ENCODE results near the gene CCDC39. TPM values are rescaled to one million over a fixed set of nuclear protein-coding genes. Genes with fewer than 3 reads are reported as not detected.
"Not testable (repeated sequence)": the region's sequence is repeated elsewhere in the genome, so short reads cannot be mapped to it uniquely, and the experiment has no call there.

CCDC39 gene
- polyA plus RNA-seq, 2 of the 4 experiments (the other 2 are of a cell fraction): not detected

DNA sequence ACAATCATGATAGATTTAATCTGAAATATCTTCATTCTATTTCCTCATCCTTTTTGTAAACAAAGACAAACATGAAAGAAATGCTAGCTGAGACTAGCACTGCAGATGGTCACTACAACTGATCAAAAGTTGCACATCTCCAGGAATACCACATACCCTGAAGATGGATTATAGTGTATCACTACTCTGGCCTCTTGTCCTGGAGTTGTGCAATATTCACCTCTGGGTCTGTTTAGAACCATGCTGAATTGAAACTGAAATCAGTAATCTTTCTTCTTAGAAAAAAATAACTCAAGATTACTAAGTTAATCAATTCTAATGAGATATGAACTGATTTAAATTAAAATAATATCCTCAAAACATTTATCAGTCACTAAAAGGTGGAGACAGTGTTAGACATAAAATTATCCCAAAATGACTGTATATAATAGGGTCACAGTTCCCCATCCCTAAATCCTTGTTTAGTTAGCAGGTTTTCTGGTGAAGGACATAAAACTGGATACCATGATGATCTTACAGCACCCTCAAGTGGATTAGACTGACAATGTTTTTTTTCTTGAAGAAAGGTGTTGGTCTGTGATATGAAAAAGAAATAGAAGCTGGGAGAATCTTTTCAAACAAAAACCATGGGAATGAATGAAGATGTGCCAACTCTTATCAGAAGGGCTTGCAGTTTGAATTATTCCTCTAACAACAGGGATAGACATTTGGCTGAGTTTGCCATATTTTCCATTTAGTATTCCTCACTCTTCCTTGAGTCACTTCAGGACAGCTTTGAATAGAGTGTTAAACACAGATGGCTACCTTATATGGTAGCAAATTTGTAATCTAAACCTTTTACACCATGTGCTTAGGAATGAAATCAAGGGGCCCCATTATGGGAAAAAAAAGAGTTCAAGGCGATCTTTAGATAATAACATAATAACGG is 84.4 kb downstream of the CCDC39 start:
- FAIRE-seq (no peak), ATAC-seq (peak; percentile 68 to 73; a peak in 5 of 6 replicates), DNase-seq (ENCODE audit: low read depth in 1 of 2, low spot score in 1 of 2) (peak; percentile 3 to 44)
- no peaks in the 10 kb centered on the region for H3K4me1 ChIP-seq
- no peak overlapping the region for H3K4me3 ChIP-seq
- no peak overlapping the region for H3K27ac ChIP-seq
- TF ChIP-seq JUN (IDR thresholded peaks at IDR 0.05) (no peak), RAD21 (conservative IDR thresholded peaks at IDR 0.05 in 1 of 2, IDR thresholded peaks at IDR 0.05 in 1 of 2) (peak; percentile 54 to 69; a peak in 4 of 5 replicates), POLR2A (IDR thresholded peaks at IDR 0.05; ENCODE audit: low read length) (no peak), SMC3 (IDR thresholded peaks at IDR 0.05) (0 out of 3 replicates have a peak, but pooled peaks have one; percentile 26), MYC (IDR thresholded peaks at IDR 0.05; ENCODE audit: borderline replicate concordance, low read length) (no peak)
- TF ChIP-seq, protein P1, sequence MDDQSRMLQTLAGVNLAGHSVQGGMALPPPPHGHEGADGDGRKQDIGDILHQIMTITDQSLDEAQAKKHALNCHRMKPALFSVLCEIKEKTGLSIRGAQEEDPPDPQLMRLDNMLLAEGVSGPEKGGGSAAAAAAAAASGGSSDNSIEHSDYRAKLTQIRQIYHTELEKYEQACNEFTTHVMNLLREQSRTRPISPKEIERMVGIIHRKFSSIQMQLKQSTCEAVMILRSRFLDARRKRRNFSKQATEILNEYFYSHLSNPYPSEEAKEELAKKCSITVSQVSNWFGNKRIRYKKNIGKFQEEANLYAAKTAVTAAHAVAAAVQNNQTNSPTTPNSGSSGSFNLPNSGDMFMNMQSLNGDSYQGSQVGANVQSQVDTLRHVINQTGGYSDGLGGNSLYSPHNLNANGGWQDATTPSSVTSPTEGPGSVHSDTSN (IDR thresholded peaks at IDR 0.05): no peak
- TF ChIP-seq, protein P2, sequence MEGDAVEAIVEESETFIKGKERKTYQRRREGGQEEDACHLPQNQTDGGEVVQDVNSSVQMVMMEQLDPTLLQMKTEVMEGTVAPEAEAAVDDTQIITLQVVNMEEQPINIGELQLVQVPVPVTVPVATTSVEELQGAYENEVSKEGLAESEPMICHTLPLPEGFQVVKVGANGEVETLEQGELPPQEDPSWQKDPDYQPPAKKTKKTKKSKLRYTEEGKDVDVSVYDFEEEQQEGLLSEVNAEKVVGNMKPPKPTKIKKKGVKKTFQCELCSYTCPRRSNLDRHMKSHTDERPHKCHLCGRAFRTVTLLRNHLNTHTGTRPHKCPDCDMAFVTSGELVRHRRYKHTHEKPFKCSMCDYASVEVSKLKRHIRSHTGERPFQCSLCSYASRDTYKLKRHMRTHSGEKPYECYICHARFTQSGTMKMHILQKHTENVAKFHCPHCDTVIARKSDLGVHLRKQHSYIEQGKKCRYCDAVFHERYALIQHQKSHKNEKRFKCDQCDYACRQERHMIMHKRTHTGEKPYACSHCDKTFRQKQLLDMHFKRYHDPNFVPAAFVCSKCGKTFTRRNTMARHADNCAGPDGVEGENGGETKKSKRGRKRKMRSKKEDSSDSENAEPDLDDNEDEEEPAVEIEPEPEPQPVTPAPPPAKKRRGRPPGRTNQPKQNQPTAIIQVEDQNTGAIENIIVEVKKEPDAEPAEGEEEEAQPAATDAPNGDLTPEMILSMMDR (IDR thresholded peaks at IDR 0.05): peak; percentile 47
- POLR2A ChIA-PET: no interaction called here
- WGBS (ENCODE audit: missing lambda C conversion rate): 32% methylated on average over 2 of the region's 2 CpGs
- H3K4me2 ChIP-seq: no peak overlapping the region
- H3K9me3 ChIP-seq: no peaks in the 10 kb centered on the region
- CTCF ChIA-PET: interaction anchor here (0.7 to 1.3 kb wide), 4 partner anchors 11 to 668 kb away, joined by 3 to 5 read pairs (median 4); no protein-coding TSS in a partner anchor

DNA sequence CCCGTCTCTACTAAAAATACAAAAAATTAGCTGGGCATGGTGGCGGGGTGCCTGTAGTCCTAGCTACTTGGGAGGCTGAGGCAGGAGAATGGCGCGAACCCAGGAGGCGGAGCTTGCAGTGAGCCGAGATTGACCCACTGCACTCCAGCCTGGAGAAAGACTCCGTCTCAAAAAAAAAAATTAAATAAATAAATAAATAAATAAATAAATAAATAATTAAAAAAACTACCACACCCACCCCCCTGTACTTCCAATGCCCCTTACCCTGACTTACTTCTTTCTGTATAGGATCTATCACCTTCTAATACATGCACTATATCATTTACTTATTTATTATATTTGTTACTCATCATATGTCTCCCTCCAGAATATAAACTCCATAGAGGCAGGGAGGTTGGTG is 85.7 kb downstream of the CCDC39 start:
- H3K27ac ChIP-seq; FAIRE-seq; H3K4me3 ChIP-seq; H3K4me2 ChIP-seq; H3K9me3 ChIP-seq; POLR2A ChIA-PET; ATAC-seq; H3K4me1 ChIP-seq; CTCF ChIA-PET; DNase-seq (ENCODE audit: low read depth in 1 of 2, low spot score in 1 of 2): not testable (repeated sequence)
- 80% methylated on average over 7 of the region's 7 CpGs for WGBS (ENCODE audit: missing lambda C conversion rate)

DNA sequence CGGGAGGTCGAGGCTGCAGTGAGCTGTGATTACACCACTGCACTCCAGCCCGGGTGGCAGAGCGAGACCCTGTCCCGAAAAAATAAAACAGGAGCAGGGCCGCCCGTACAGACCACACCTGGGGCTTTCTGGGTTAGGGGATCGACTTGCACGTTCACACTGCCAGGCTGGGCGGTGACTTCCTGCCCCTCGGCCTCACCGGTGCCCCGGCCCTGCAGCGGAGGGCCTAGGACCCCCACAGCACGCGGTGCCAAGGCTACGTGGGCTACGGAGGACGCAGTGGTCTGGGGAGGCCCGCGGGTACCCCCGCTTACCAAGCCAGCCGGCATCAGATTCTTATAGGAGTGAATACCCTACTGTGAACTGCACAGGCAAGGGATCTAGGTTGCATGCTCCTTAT is 88.9 kb downstream of the CCDC39 start:
- DNase-seq (ENCODE audit: low read depth in 1 of 2, low spot score in 1 of 2) (no peak), FAIRE-seq (no peak), ATAC-seq (no peak)
- ChIA-PET POLR2A (no interaction called here), CTCF (no interaction called here)
- 88% methylated on average over 3 of the region's 23 CpGs for WGBS (ENCODE audit: missing lambda C conversion rate)
- Histone ChIP-seq H3K27ac (no peak overlapping the region), H3K9me3 (no peaks in the 10 kb centered on the region), H3K4me3 (no peak overlapping the region), H3K4me2 (no peak overlapping the region), H3K4me1 (no peaks in the 10 kb centered on the region)
- TF ChIP-seq, protein P3, sequence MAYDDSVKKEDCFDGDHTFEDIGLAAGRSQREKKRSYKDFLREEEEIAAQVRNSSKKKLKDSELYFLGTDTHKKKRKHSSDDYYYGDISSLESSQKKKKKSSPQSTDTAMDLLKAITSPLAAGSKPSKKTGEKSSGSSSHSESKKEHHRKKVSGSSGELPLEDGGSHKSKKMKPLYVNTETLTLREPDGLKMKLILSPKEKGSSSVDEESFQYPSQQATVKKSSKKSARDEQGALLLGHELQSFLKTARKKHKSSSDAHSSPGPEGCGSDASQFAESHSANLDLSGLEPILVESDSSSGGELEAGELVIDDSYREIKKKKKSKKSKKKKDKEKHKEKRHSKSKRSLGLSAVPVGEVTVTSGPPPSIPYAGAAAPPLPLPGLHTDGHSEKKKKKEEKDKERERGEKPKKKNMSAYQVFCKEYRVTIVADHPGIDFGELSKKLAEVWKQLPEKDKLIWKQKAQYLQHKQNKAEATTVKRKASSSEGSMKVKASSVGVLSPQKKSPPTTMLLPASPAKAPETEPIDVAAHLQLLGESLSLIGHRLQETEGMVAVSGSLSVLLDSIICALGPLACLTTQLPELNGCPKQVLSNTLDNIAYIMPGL (CRISPR knock-in tag; IDR thresholded peaks at IDR 0.05; ENCODE audit: borderline replicate concordance): no peak
- TF ChIP-seq FOSL2 (IDR thresholded peaks at IDR 0.05): no peak
- TF ChIP-seq FOSL2 (CRISPR knock-in tag; IDR thresholded peaks at IDR 0.05): no peak
- no peak for TF ChIP-seq RARB (CRISPR knock-in tag; IDR thresholded peaks at IDR 0.05)
- no peak for TF ChIP-seq FOXS1 (CRISPR knock-in tag; IDR thresholded peaks at IDR 0.05)
- no peak for TF ChIP-seq RNF2 (IDR thresholded peaks at IDR 0.05; ENCODE audit: borderline replicate concordance, low read depth)
- no peak for TF ChIP-seq NFE2L2 (conservative IDR thresholded peaks at IDR 0.05; ENCODE audit: low read length)
- no peak for TF ChIP-seq BHLHE40 (IDR thresholded peaks at IDR 0.05; ENCODE audit: low read depth, low read length)
- TF ChIP-seq, protein P4, sequence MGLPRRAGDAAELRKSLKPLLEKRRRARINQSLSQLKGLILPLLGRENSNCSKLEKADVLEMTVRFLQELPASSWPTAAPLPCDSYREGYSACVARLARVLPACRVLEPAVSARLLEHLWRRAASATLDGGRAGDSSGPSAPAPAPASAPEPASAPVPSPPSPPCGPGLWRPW (IDR thresholded peaks at IDR 0.05): no peak
- TF ChIP-seq NPAS2 (CRISPR knock-in tag; IDR thresholded peaks at IDR 0.05; ENCODE audit: borderline replicate concordance): no peak
- no peak for TF ChIP-seq JUNB (IDR thresholded peaks at IDR 0.05)
- no peak for TF ChIP-seq EHF (CRISPR knock-in tag; IDR thresholded peaks at IDR 0.05)
- TF ChIP-seq HOXB13 (CRISPR knock-in tag; IDR thresholded peaks at IDR 0.05; ENCODE audit: low read depth): no peak
